ENCODE data around the gene KLHL33.

Gene KLHL33

GRCh38 chr14:20477211-20477876 is 41.4 kb upstream of the KLHL33 start:
- H3K9ac ChIP-seq (ENCODE audit: low read depth, low read length), result 0 out of 2 replicates have a peak overlapping the region, but pooled peaks have one; percentile 0
- no peak overlapping the region for H2AFZ ChIP-seq (ENCODE audit: low read depth, low read length)
- peak; percentile 47 for DNase-seq
- H3K79me2 ChIP-seq (ENCODE audit: insufficient read depth, low read length), result peaks cover 12% of the 10 kb centered on the region
- no peak overlapping the region for H3K4me3 ChIP-seq (ENCODE audit: low read depth in 1 of 2, low read length in 2 of 2)
- H3K27me3 ChIP-seq (ENCODE audit: insufficient read depth, low read length, poor library complexity), result no peaks in the 10 kb centered on the region
- no peak for TF ChIP-seq CTCF (IDR thresholded peaks at IDR 0.05; ENCODE audit: borderline replicate concordance, extremely low read depth, low read length, poor library complexity, severe bottlenecking)
- no peak for TF ChIP-seq EZH2 (IDR thresholded peaks at IDR 0.05; ENCODE audit: borderline replicate concordance, low read depth, low read length, severe bottlenecking)
- ATAC-seq (ENCODE audit: insufficient read depth, low read depth), result peak; percentile 70
- peak overlapping the region; percentile 61 for H3K27ac ChIP-seq (ENCODE audit: low read length)
- H3K4me2 ChIP-seq (ENCODE audit: insufficient read depth, low read length), result no peak overlapping the region
- H3K9me3 ChIP-seq (ENCODE audit: insufficient read depth, low read length, severe bottlenecking), result no peaks in the 10 kb centered on the region
- peaks cover 67% of the 10 kb centered on the region for H3K36me3 ChIP-seq (ENCODE audit: insufficient read depth, low read length)
- H3K4me1 ChIP-seq (ENCODE audit: insufficient read depth, low read length), result peaks cover 29% of the 10 kb centered on the region
- peaks cover 8% of the 10 kb centered on the region; the same call in 1 of the 2 replicates for H4K20me1 ChIP-seq (ENCODE audit: insufficient read depth, low read length)

- Histone ChIP-seq H3K79me2 (ENCODE audit: insufficient read depth, low read length) (peaks cover 18% of the 10 kb centered on the region), H3K27ac (ENCODE audit: low read length) (peak overlapping the region; percentile 61), H3K4me1 (ENCODE audit: insufficient read depth, low read length) (peaks cover 34% of the 10 kb centered on the region), H3K4me3 (ENCODE audit: low read depth in 1 of 2, low read length in 2 of 2) (no peak overlapping the region), H3K9ac (ENCODE audit: low read depth, low read length) (no peak overlapping the region), H3K9me3 (ENCODE audit: insufficient read depth, low read length, severe bottlenecking) (no peaks in the 10 kb centered on the region), H3K27me3 (ENCODE audit: insufficient read depth, low read length, poor library complexity) (no peaks in the 10 kb centered on the region), H2AFZ (ENCODE audit: low read depth, low read length) (no peak overlapping the region), H3K4me2 (ENCODE audit: insufficient read depth, low read length) (no peak overlapping the region), H3K36me3 (ENCODE audit: insufficient read depth, low read length) (peaks cover 72% of the 10 kb centered on the region), H4K20me1 (ENCODE audit: insufficient read depth, low read length) (peaks cover 14% of the 10 kb centered on the region; the same call in 1 of the 2 replicates)
- 0 out of 3 replicates have a peak, but pooled peaks have one; percentile 2 for ATAC-seq (ENCODE audit: insufficient read depth, low read depth)
- no peak for DNase-seq
- no peak for TF ChIP-seq EZH2 (IDR thresholded peaks at IDR 0.05; ENCODE audit: borderline replicate concordance, low read depth, low read length, severe bottlenecking)
- no peak for TF ChIP-seq CTCF (IDR thresholded peaks at IDR 0.05; ENCODE audit: borderline replicate concordance, extremely low read depth, low read length, poor library complexity, severe bottlenecking)
Measured at GRCh38 chr14:20476776-20477175, 40.8 kb upstream of the KLHL33 start.

GRCh38 chr14:20472536-20473169 is 36.7 kb upstream of the KLHL33 start:
- peaks cover 62% of the 10 kb centered on the region for H3K36me3 ChIP-seq (ENCODE audit: insufficient read depth, low read length)
- H3K4me2 ChIP-seq (ENCODE audit: insufficient read depth, low read length), result peak overlapping the region; percentile 83; the same call in 1 of the 2 replicates

More at GRCh38 chr14:20472536-20473169, 36.7 kb upstream of the KLHL33 start:
- Histone ChIP-seq H3K27me3 (ENCODE audit: insufficient read depth, low read length, poor library complexity) (no peaks in the 10 kb centered on the region), H2AFZ (ENCODE audit: low read depth, low read length) (no peak overlapping the region), H3K9ac (ENCODE audit: low read depth, low read length) (no peak overlapping the region), H4K20me1 (ENCODE audit: insufficient read depth, low read length) (peaks cover 19% of the 10 kb centered on the region; the same call in 1 of the 2 replicates), H3K27ac (ENCODE audit: low read length) (no peak overlapping the region), H3K4me1 (ENCODE audit: insufficient read depth, low read length) (peaks cover 51% of the 10 kb centered on the region), H3K4me3 (ENCODE audit: low read depth in 1 of 2, low read length in 2 of 2) (no peak overlapping the region), H3K9me3 (ENCODE audit: insufficient read depth, low read length, severe bottlenecking) (no peaks in the 10 kb centered on the region), H3K79me2 (ENCODE audit: insufficient read depth, low read length) (peaks cover 43% of the 10 kb centered on the region)
- TF ChIP-seq CTCF (IDR thresholded peaks at IDR 0.05; ENCODE audit: borderline replicate concordance, extremely low read depth, low read length, poor library complexity, severe bottlenecking) (no peak), EZH2 (IDR thresholded peaks at IDR 0.05; ENCODE audit: borderline replicate concordance, low read depth, low read length, severe bottlenecking) (no peak)
- ATAC-seq (ENCODE audit: insufficient read depth, low read depth) (no peak), DNase-seq (no peak)

All from DND-41 (cell line).